Left renal cortex interstitium (tissue), 4 donors: Measurements from ENCODE around the gene HINFP. TPM values are rescaled to one million over a fixed set of nuclear protein-coding genes. Genes with fewer than 3 reads are reported as not detected.
"Not testable (repeated sequence)": the region's sequence is repeated elsewhere in the genome, so short reads cannot be mapped to it uniquely, and the experiment has no call there.

Source experiments
- DNase-seq, 4 donors: peaks; one replicate each; pipeline ENCODE4 v3.0.0-alpha.2; 2013; ENCODE audit warnings: low read depth in 4 of 4, low spot score in 2 of 4, missing footprints in 1 of 4
- polyA plus RNA-seq, 4 donors: library from polyadenylated mRNA; unstranded; fragments of 120-200 nt; gene quantifications; one replicate each; pipeline ENCODE4 v1.2.1, GENCODE V29; 2013; ENCODE audit not compliant: insufficient read length in 4 of 4

Gene HINFP
- polyA plus RNA-seq, 4 donors: 23.5 to 48.6 (median 38.0) TPM

GRCh38 chr11:119153049-119153818 is 31.9 kb downstream of the HINFP start:
- DNase-seq: no peak

- no peak for DNase-seq
Observed at GRCh38 chr11:119154178-119154577, 32.8 kb downstream of the HINFP start.

GRCh38 chr11:119155733-119156492 is 34.5 kb downstream of the HINFP start:
- no peak for DNase-seq

DNA sequence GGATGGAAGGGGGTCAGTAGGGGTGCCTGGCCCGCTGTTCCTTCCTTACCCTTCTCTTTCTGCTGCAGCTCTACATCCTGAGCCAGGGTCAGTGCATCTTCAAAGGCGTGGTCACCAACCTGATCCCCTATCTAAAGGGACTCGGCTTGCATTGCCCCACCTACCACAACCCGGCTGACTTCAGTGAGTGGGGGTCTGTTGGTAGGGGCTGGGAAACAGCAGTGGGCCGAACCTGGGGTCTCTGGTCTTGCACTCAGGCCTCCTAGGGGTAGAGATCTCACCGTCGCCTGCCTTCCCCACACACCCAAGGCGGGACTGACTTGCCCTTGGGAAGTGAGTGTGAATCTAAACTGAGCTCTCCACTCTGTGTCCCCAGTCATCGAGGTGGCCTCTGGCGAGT is 35.1 kb downstream of the HINFP start:
- DNase-seq: no peak

DNA sequence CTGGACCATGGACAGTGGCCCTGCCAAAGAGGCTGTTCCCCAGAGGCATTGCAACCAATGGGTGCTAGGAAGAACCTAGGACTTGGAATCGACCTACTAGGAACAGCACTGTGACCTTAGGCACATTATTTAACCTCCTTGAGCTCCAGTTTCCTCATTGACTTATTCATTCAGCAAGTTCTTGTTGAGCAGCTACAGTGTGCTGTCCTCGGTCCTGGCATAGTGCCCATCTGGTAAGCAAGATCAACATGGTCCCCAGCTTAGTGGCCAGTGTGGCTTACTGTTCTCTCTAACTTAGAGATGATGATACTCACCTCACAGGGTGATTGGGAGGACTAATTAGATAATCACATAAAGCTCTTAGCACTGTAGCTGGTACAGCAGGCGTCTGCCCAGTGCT is 35.7 kb downstream of the HINFP start:
- no peak for DNase-seq

DNA sequence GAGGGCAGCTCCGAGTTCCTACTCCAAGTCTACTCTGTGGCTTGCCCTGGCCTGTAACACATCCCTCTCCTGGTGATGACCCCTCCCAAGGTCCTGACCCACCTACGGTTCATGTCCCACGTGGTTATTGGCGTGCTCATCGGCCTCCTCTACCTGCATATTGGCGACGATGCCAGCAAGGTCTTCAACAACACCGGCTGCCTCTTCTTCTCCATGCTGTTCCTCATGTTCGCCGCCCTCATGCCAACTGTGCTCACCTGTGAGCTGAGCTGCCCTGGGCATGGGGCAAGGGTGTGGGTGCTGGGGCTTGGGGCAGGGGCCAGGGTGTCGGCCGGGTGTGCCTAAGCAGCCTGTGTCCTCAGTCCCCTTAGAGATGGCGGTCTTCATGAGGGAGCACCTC is 37.1 kb downstream of the HINFP start:
- DNase-seq: no peak

DNA sequence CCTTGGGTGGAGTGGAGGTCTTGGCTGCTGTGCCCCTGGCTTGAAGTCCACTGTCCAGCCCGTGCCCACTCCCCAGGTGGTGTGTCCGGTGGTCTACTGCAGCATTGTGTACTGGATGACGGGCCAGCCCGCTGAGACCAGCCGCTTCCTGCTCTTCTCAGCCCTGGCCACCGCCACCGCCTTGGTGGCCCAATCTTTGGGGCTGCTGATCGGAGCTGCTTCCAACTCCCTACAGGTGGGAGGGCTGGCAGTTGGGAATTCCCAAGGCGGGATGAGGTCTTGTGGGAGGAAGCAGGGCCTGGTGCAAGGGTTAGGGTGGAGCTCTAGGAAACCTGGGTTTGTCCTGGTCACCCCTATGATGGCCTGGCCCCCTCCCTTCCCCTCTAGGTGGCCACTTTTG is 38.8 kb downstream of the HINFP start:
- no peak for DNase-seq

GRCh38 chr11:119161871-119162270 is 40.5 kb downstream of the HINFP start:
- no peak for DNase-seq

DNA sequence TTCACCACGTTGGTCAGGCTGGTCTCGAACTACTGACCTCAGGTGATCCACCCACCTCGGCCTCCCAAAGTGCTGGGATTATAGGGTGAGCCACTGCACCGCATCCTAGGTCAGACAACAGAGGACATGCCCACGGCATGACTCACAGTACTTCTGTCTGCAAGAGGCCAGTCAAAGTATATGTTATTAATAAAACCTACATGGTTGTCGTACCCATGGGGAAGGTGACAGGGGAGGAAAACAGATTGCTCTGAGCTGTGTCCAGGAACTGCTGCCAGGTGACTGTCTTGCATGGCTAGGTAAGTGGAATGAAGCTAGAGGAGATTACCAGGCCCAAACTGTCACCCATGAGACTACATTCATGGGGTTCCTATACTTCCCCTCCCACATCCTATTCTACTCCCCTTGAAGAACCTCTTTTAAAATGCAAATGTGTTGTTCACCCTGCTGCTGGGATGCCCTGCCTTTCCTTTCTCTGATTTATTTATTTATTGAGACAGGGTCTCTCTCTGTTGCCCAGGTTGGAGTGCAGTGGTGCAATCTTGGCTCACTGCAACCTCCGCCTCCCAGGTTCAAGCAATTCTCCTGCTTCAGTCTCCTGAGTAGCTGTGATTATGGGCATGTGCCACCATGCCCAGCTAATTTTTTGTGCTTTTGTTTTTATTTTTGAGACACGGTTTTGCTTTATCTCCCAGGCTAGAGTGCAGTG is 45.1 kb downstream of the HINFP start:
- peak in 1 of 4 donors; percentile 37 for DNase-seq

- not testable (repeated sequence) for DNase-seq
Observed at GRCh38 chr11:119167077-119167458, 45.7 kb downstream of the HINFP start.

GRCh38 chr11:119167933-119168332 is 46.6 kb downstream of the HINFP start:
- no peak for DNase-seq

DNA sequence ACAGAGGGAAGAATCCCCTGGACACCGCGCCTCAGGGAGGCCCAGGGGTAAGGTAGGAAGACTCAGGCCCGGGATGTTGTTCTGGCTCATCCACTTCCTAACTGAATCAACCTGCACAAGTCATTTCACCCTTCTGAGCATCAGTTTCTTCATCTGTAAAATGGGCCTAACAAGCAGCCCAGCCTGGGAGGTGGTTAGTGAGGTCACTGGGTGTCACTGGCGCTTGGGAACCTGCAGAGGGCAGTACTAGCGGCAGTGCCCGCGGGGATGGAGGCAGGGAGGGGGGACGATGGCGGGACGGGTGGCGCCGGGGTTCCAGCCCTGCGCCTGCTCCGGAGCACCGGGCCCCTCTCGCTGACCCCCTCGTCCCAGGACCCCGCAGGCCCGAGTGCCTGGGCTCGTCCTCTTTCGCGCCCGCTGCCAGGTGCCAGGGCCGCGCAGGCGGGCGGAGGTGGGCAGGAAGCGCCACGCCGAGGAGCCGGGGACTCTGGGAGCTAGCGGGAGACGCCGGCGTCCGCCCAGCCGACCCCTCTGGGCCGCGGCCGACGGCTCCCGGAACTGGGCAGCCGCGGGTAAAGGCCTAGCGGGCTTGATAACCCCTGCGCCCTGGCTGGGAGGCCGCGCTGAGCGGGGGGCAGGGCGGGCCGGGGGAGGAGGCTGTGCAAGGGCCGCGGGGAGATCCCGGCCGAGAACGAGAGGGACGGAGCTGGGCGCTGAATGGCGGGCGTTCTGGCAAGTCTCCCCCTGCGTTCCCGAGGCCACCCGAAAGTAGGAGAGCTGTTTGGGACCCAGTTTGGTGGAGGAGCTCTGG is 47.3 kb downstream of the HINFP start, which contains the start of gene NLRX1:
Gene NLRX1, plus strand, starts transcription at position 255 of the 811 bp plus-strand sequence. CDS start 2,679 bp downstream, outside the sequence.
- DNase-seq: peak in 3 of 4 donors; percentile 54 to 65 (median 63)

DNA sequence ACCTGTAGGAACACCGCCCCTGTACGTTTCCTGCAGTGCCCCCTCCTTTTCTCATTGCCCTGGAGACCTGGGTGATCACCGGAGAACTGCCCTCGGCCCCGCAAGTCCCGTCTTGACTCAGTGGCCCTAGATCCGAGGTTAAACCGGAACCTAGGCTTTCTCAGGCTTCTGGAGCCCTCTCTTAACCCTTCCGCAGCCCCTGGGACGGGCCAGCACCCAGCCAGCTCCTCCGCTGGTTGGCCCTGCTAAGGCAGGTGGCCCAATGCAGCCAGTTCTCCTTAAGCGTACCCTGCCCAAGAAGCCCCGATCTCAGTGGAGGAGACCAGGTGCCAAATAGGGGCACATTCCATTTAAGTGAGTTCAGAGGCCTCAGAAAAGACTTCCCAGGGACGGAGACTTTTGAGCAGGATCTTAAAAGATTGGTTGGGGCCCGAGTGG is 47.9 kb downstream of the HINFP start:
- no peak for DNase-seq

DNA sequence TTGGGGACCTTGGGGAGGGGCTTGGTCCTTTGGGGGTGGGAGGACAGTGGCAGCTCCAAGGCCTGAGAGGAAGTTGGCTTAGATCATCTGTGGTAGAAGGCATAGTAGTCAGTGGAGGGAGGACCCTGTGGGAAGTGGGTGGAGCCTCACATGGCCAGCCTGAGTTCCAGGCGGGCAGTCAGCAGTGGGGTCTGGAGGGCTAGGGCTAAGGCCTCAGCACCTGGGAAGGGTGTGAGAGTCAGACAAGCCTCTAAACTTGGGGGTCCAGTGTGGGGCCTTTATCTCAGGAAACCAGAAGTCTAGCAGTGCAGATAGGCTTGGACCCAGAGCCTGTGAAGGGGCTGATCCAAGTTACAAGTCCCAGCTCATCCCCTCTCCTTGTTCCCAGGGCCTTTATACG is 51.1 kb downstream of the HINFP start:
- no peak for DNase-seq

- DNase-seq: no peak
Observed at GRCh38 chr11:119173453-119173852, 52.1 kb downstream of the HINFP start.

DNA sequence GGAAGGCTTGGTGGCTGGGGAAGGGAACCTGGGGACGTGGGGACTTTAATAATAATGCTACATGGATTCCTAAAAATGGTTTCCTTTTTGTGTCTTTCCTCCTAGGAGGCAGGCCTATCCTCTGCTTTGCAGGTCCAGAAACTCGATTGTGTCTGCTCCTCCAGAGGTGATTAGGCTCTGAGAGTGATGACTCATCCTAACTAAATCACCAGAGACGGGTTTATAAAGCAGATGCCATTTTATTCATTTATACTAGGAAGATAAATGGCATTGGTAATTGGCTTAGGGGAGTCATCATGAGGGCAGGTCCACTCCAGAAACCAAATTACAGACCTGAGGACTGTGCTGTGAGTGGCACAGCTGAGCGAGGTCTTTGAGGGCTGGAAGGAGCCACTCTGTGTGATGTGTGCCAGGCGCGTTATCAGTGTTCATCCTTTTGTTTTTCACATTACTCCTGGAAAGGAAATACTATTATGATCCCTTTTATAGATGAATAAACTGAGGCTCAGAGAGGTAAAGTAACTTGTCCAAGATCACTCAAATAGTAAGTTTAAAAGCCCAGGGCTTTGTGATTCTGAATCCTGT is 54.2 kb downstream of the HINFP start:
- DNase-seq: no peak

GRCh38 chr11:119178166-119178680 is 56.8 kb downstream of the HINFP start:
- no peak for DNase-seq

- DNase-seq: no peak
Observed at GRCh38 chr11:119179342-119179741, 58.0 kb downstream of the HINFP start.

- no peak for DNase-seq
Observed at GRCh38 chr11:119179983-119180382, 58.6 kb downstream of the HINFP start.
